ENCODE measurements around the gene GNA12. TPM values are rescaled to one million over a fixed set of nuclear protein-coding genes. Genes with fewer than 3 reads are reported as not detected.
A peak's percentile ranks its signal among the peaks of the same experiment; 100 is the strongest.

GNA12 gene
- total and polyA plus RNA-seq, 10 donors, result 12.3 to 64.2 (median 32.4) TPM

- 39 to 69% (median 47%) methylated on average over 12 to 17 of the region's 17 CpGs for WGBS, 5 donors
- H3K27ac ChIP-seq, result peak overlapping the region in 1 of 8 donors; percentile 41
- peak; percentile 87 for DNase-seq
- no peaks in the 10 kb centered on the region for H3K36me3 ChIP-seq
- H3K27me3 ChIP-seq (replicated peaks in 1 of 7), result peaks cover 0 to 69% (median 38%) of the 10 kb centered on the region in 7 donors
- H3K4me3 ChIP-seq, result peak overlapping the region in 2 of 8 donors; percentile 34 to 55
- H3K4me1 ChIP-seq, result peaks cover 12 to 47% (median 29%) of the 10 kb centered on the region in 6 donors
- TF ChIP-seq CTCF (IDR thresholded peaks at IDR 0.05 in 8 of 11, conservative IDR thresholded peaks at IDR 0.05 in 3 of 11) (no peak), POLR2A (IDR thresholded peaks at IDR 0.05) (no peak), POLR2AphosphoS5 (IDR thresholded peaks at IDR 0.05) (peak; percentile 69 to 76 (median 74))
- peaks cover 0 to 6% (median 0%) of the 10 kb centered on the region in 8 donors for H3K9me3 ChIP-seq
- intact Hi-C loops (cut with DNase I; ENCODE audit: low total_unique reads), result loop anchor here (10.0 kb wide), 1 partner anchor 213 kb away; the partner anchor contains the start of gene GRIFIN
Observed at GRCh38 chr7:2687338-2687869, 156.7 kb downstream of the GNA12 start.

GRCh38 chr7:2686101-2686500 is 158.0 kb downstream of the GNA12 start:
- no peak overlapping the region for H3K4me3 ChIP-seq
- no peak for DNase-seq
- H3K9me3 ChIP-seq, result peaks cover 0 to 6% (median 0%) of the 10 kb centered on the region in 8 donors
- H3K36me3 ChIP-seq, result no peaks in the 10 kb centered on the region
- peaks cover 0 to 81% (median 38%) of the 10 kb centered on the region in 7 donors for H3K27me3 ChIP-seq (replicated peaks in 1 of 7)
- 90 to 96% (median 92%) methylated on average over 14 of the region's 14 CpGs for WGBS, 5 donors
- H3K27ac ChIP-seq, result no peak overlapping the region
- peaks cover 12 to 53% (median 30%) of the 10 kb centered on the region in 6 donors for H3K4me1 ChIP-seq
- intact Hi-C loops (cut with DNase I; ENCODE audit: low total_unique reads), result loop anchor here (10.0 kb wide), 1 partner anchor 211 kb away; the partner anchor contains the start of gene GRIFIN
- TF ChIP-seq POLR2A (IDR thresholded peaks at IDR 0.05), result no peak
- TF ChIP-seq POLR2AphosphoS5 (IDR thresholded peaks at IDR 0.05), result no peak
- no peak for TF ChIP-seq CTCF (IDR thresholded peaks at IDR 0.05 in 8 of 11, conservative IDR thresholded peaks at IDR 0.05 in 3 of 11)

GRCh38 chr7:2684501-2684900 is 159.6 kb downstream of the GNA12 start:
- H3K4me3 ChIP-seq, result no peak overlapping the region
- TF ChIP-seq POLR2AphosphoS5 (IDR thresholded peaks at IDR 0.05) (no peak), CTCF (IDR thresholded peaks at IDR 0.05 in 8 of 11, conservative IDR thresholded peaks at IDR 0.05 in 3 of 11) (no peak), POLR2A (IDR thresholded peaks at IDR 0.05) (no peak)
- peak; percentile 63 for DNase-seq
- peaks cover 0 to 6% (median 0%) of the 10 kb centered on the region in 8 donors for H3K9me3 ChIP-seq
- peaks cover 0 to 85% (median 36%) of the 10 kb centered on the region in 7 donors for H3K27me3 ChIP-seq (replicated peaks in 1 of 7)
- H3K36me3 ChIP-seq, result no peaks in the 10 kb centered on the region
- intact Hi-C loops (cut with DNase I; ENCODE audit: low total_unique reads), result loop anchor here (10.0 kb wide), 1 partner anchor 210 kb away; the partner anchor contains the start of gene GRIFIN
- WGBS, 5 donors, result 90 to 94% (median 92%) methylated on average over 9 to 11 of the region's 11 CpGs
- no peak overlapping the region for H3K27ac ChIP-seq
- H3K4me1 ChIP-seq, result peaks cover 12 to 51% (median 30%) of the 10 kb centered on the region in 6 donors

Data from spleen (tissue), 11 donors.